ENCODE data around the gene LHFPL3. TPM values are rescaled to one million over a fixed set of nuclear protein-coding genes. Genes with fewer than 3 reads are reported as not detected.

LHFPL3 gene
- total RNA-seq, 2 experiments from 2014 or later = not detected

GRCh38 chr7:104643587-104644217 lies 315.3 kb downstream of the LHFPL3 start:
- BruUV-seq (replicated peaks) = no TSS peak
- no peaks in the 10 kb centered on the region for H3K36me3 ChIP-seq (ENCODE audit: insufficient read depth, low read length)
- no peaks in the 10 kb centered on the region for H3K9me3 ChIP-seq (ENCODE audit: low read length)
- no peaks in the 10 kb centered on the region for H4K20me1 ChIP-seq (ENCODE audit: insufficient read depth, low read length)
- no peak overlapping the region for H3K27ac ChIP-seq (ENCODE audit: low read depth, low read length, poor library complexity, severe bottlenecking)
- CTCF ChIA-PET (ENCODE audit: unreplicated experiment) = no interaction called here
- intact Hi-C loops (cut with micrococcal nuclease; ENCODE audit: unreplicated experiment) = loop anchor here (2.0 to 5.0 kb wide), 2 partner anchors 205 to 274 kb away; no protein-coding TSS in a partner anchor
- H3K79me2 ChIP-seq (ENCODE audit: insufficient read depth, low read depth, low read length) = no peaks in the 10 kb centered on the region
- no peak overlapping the region for H3K4me2 ChIP-seq (ENCODE audit: low read length)
- no peak overlapping the region for H2AFZ ChIP-seq (ENCODE audit: low read length)
- no peak overlapping the region for H3K4me3 ChIP-seq (ENCODE audit: low read depth, low read length, poor library complexity, severe bottlenecking)
- no peaks in the 10 kb centered on the region for H3K4me1 ChIP-seq (ENCODE audit: insufficient read depth, low read length, poor library complexity, severe bottlenecking)
- DNase-seq (ENCODE audit: low spot score) = peak; percentile 13
- POLR2A ChIA-PET = no interaction called here
- no peaks in the 10 kb centered on the region for H3K9me2 ChIP-seq (ENCODE audit: insufficient read depth, low read length)
- TF ChIP-seq EZH2phosphoT487 (IDR thresholded peaks at IDR 0.05; ENCODE audit: borderline replicate concordance, low read depth, low read length) = no peak
- TF ChIP-seq, protein P1, sequence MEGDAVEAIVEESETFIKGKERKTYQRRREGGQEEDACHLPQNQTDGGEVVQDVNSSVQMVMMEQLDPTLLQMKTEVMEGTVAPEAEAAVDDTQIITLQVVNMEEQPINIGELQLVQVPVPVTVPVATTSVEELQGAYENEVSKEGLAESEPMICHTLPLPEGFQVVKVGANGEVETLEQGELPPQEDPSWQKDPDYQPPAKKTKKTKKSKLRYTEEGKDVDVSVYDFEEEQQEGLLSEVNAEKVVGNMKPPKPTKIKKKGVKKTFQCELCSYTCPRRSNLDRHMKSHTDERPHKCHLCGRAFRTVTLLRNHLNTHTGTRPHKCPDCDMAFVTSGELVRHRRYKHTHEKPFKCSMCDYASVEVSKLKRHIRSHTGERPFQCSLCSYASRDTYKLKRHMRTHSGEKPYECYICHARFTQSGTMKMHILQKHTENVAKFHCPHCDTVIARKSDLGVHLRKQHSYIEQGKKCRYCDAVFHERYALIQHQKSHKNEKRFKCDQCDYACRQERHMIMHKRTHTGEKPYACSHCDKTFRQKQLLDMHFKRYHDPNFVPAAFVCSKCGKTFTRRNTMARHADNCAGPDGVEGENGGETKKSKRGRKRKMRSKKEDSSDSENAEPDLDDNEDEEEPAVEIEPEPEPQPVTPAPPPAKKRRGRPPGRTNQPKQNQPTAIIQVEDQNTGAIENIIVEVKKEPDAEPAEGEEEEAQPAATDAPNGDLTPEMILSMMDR (conservative IDR thresholded peaks at IDR 0.05; ENCODE audit: low read length) = peak; percentile 80

DNA sequence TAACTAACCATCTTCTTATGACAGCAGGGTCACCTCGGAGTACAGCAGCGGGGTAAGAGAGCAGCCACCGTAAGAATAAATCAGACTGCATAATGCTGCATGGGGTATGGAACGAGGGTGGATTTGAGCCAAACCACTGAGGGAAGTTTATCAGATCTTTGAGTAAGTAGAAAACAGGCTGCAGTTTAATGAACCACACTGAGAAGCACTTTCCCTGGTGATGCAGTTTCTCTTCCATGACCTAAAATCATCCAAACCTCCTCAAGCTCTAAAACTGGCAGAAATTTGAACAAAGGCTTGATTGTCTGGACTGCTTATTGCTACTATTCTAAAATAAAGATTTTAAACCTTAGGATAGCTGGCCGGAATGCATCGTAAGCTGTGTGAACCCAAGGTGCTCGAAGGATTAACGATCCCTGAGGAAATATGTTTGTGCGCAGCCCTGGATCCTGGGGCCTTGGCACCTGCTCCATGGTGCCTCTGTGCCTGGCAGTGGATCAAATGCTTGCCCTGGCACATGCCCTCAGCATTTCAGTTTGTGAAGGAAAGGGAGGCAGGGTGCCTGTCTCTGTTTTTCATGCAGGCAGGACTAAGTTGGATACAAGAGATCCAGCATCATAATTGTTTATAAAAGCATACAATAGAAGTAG lies 322.7 kb downstream of the LHFPL3 start:
- ChIA-PET CTCF (ENCODE audit: unreplicated experiment) (interaction anchor here (0.6 kb wide), 1 partner anchor 805 kb away, joined by 3 read pairs; no protein-coding TSS in a partner anchor), POLR2A (interaction anchor here (0.6 to 1.0 kb wide), 2 partner anchors 15 to 1460 kb away, joined by 3 read pairs; no protein-coding TSS in a partner anchor)
- Histone ChIP-seq H3K4me3 (ENCODE audit: low read depth, low read length, poor library complexity, severe bottlenecking) (no peak overlapping the region), H3K9me3 (ENCODE audit: low read length) (no peaks in the 10 kb centered on the region), H3K36me3 (ENCODE audit: insufficient read depth, low read length) (no peaks in the 10 kb centered on the region), H3K9me2 (ENCODE audit: insufficient read depth, low read length) (0 out of 2 replicates have a peak, but pooled peaks cover 5% of the 10 kb centered on the region), H3K4me2 (ENCODE audit: low read length) (no peak overlapping the region), H4K20me1 (ENCODE audit: insufficient read depth, low read length) (no peaks in the 10 kb centered on the region), H3K27ac (ENCODE audit: low read depth, low read length, poor library complexity, severe bottlenecking) (no peak overlapping the region), H3K79me2 (ENCODE audit: insufficient read depth, low read depth, low read length) (no peaks in the 10 kb centered on the region), H2AFZ (ENCODE audit: low read length) (no peak overlapping the region), H3K4me1 (ENCODE audit: insufficient read depth, low read length, poor library complexity, severe bottlenecking) (no peaks in the 10 kb centered on the region)
- no TSS peak for BruUV-seq (replicated peaks)
- no peak for DNase-seq (ENCODE audit: low spot score)
- TF ChIP-seq, protein P1 (conservative IDR thresholded peaks at IDR 0.05; ENCODE audit: low read length) = no peak
- no peak for TF ChIP-seq EZH2phosphoT487 (IDR thresholded peaks at IDR 0.05; ENCODE audit: borderline replicate concordance, low read depth, low read length)
- intact Hi-C loops (cut with micrococcal nuclease; ENCODE audit: unreplicated experiment) = no loop called here

- Histone ChIP-seq H2AFZ (ENCODE audit: low read length) (no peak overlapping the region), H4K20me1 (ENCODE audit: insufficient read depth, low read length) (no peaks in the 10 kb centered on the region), H3K9me2 (ENCODE audit: insufficient read depth, low read length) (0 out of 2 replicates have a peak, but pooled peaks cover 5% of the 10 kb centered on the region), H3K79me2 (ENCODE audit: insufficient read depth, low read depth, low read length) (no peaks in the 10 kb centered on the region), H3K4me3 (ENCODE audit: low read depth, low read length, poor library complexity, severe bottlenecking) (no peak overlapping the region), H3K9me3 (ENCODE audit: low read length) (no peaks in the 10 kb centered on the region), H3K27ac (ENCODE audit: low read depth, low read length, poor library complexity, severe bottlenecking) (no peak overlapping the region), H3K4me1 (ENCODE audit: insufficient read depth, low read length, poor library complexity, severe bottlenecking) (no peaks in the 10 kb centered on the region), H3K36me3 (ENCODE audit: insufficient read depth, low read length) (no peaks in the 10 kb centered on the region), H3K4me2 (ENCODE audit: low read length) (no peak overlapping the region)
- intact Hi-C loops (cut with micrococcal nuclease; ENCODE audit: unreplicated experiment) = no loop called here
- no TSS peak for BruUV-seq (replicated peaks)
- no peak for DNase-seq (ENCODE audit: low spot score)
- POLR2A ChIA-PET = no interaction called here
- CTCF ChIA-PET (ENCODE audit: unreplicated experiment) = no interaction called here
- TF ChIP-seq, protein P1 (conservative IDR thresholded peaks at IDR 0.05; ENCODE audit: low read length) = no peak
- no peak for TF ChIP-seq EZH2phosphoT487 (IDR thresholded peaks at IDR 0.05; ENCODE audit: borderline replicate concordance, low read depth, low read length)
Measured at GRCh38 chr7:104652434-104652833, 324.0 kb downstream of the LHFPL3 start.

All from OCI-LY7 (cell line).